ENCODE measurements around the gene DHX57.

DNA sequence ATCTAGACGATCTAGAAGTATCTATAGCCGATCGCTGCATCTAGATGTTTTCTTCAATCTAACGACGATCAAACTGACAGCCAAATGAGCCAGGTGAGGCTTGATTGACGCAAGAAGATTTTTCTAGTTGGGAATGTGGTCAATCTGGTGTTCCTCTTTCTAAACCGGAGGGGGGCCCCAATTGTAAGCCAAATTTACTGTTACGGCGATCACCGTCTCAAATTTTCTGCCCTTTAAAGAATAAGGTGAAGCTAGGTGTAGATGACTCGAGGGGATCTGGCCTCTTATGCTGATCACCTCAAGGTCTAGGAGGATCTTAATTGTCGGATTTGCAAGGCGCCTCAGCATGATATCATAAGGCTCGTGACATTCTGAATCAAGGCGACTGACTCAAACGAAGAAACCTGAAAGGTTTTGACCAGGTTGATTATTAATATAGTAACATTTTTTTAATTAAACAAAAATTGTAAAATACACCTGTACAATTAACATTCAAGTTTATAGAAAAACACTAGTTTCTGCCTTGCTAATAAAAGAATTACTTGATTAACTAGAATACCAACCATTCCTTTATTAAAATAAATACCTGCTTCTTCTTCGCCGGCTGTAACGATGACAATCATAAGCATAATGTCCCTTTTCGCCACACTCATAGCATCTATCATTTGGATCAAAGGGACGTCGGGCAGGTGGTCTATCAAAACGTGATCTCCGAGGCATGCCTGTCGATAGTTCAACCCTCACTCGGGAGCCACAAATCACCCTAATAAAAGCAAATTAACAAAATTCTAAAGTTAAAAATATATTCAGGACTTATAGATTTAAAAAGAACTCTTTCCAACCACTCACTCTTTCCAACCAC lies 126.6 kb downstream of the DHX57 start:
- TF ChIP-seq, protein P1, sequence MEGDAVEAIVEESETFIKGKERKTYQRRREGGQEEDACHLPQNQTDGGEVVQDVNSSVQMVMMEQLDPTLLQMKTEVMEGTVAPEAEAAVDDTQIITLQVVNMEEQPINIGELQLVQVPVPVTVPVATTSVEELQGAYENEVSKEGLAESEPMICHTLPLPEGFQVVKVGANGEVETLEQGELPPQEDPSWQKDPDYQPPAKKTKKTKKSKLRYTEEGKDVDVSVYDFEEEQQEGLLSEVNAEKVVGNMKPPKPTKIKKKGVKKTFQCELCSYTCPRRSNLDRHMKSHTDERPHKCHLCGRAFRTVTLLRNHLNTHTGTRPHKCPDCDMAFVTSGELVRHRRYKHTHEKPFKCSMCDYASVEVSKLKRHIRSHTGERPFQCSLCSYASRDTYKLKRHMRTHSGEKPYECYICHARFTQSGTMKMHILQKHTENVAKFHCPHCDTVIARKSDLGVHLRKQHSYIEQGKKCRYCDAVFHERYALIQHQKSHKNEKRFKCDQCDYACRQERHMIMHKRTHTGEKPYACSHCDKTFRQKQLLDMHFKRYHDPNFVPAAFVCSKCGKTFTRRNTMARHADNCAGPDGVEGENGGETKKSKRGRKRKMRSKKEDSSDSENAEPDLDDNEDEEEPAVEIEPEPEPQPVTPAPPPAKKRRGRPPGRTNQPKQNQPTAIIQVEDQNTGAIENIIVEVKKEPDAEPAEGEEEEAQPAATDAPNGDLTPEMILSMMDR (IDR thresholded peaks at IDR 0.05) = no peak
- TF ChIP-seq POLR2A (IDR thresholded peaks at IDR 0.05) = no peak
